Kidney capillary endothelial cell (primary cell): ENCODE results near the gene PLXNB2.

Source experiments
- DNase-seq: peaks from one replicate; pipeline ENCODE4 v3.0.0-alpha.2; 2018; ENCODE audit warnings: low spot score

Gene PLXNB2

GRCh38 chr22:50312371-50312770 lies 4.9 kb upstream of the PLXNB2 start:
- no peak for DNase-seq

DNA sequence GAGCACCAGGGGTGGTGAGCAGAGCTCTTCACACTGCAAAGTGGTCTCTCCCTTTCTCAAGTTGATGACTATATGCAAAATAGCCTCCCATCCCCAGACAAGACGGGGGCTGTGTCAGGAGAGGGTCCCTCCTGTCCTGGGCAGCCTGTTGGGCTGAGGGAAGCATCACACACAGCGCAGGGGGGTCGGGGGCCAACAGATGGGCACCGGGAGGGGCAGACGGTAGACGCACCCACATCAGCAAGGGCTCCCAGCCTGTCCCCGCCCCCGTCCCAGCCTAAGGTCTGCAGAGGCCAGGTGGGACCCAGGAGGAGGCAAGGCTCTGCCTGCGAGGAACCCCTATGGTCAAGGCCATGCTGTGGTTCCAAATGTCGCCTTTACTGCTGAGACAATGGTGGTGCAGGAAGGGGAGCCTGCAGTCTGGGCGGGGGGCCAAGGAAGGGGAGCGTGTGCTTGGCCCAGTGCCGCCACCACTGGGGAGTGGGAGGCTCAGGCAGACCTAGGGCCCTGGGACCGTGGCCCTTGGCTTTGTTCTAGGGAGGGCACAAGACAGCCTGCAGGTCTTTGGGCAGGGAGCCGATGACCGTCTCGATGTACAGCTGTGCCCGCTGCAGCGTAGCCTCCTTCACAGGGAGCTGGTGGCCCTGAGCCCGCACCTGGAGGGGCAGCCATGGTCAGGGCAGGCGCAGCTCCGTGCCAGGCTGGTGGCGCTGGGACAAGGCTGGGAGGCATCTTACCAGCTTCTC lies 4.3 kb upstream of the PLXNB2 start:
- DNase-seq = no peak

DNA sequence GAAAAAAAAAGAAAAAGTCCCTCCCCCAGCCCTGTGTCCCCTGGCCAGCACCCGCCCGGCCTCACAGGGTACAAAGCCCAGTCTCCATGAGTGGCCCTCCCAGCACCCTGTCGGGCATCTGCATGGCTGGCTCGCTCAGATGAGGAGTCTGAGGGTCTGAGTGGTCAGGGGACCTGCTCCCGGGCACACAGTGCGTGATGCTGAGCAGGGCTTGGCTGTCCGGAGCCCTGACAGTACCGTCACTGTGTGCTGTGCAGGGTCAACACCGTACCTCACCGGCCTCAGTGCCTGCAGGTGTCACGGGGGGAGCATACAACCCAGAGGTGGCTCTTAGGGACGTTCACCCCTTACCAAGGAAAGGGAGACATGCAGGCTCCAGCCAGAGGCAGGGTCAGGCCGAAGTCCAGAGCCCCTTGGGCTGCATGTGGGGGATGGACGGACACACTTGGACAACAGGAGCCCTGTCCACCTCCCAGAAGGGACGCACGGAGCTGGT lies 3.6 kb upstream of the PLXNB2 start:
- DNase-seq = no peak

GRCh38 chr22:50310031-50310722 lies 2.7 kb upstream of the PLXNB2 start:
- DNase-seq = no peak

DNA sequence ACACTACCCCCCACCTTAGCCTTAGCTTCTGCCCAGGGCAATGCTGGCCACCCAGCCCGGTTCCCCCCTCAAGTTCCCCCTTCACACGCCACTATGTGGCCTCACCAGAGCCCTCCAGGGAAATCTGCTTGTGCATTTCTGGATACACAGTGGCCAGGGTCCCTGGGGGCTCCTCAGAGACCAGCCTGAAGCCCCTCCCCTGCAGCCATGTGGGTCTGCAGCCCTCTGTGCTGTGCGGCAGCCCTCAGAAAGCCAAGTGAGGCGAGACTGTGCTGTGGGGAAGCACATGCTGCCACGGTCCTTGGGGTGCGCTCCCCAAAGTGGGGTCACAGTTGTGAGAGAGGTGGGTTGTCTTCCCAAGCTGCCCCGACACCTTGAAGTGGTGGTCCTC lies 2.1 kb upstream of the PLXNB2 start:
- DNase-seq = no peak

GRCh38 chr22:50308986-50309600 lies 1.6 kb upstream of the PLXNB2 start:
- no peak for DNase-seq

- DNase-seq = peak; percentile 78
Observed at GRCh38 chr22:50308597-50308935, 1.1 kb upstream of the PLXNB2 start.

DNA sequence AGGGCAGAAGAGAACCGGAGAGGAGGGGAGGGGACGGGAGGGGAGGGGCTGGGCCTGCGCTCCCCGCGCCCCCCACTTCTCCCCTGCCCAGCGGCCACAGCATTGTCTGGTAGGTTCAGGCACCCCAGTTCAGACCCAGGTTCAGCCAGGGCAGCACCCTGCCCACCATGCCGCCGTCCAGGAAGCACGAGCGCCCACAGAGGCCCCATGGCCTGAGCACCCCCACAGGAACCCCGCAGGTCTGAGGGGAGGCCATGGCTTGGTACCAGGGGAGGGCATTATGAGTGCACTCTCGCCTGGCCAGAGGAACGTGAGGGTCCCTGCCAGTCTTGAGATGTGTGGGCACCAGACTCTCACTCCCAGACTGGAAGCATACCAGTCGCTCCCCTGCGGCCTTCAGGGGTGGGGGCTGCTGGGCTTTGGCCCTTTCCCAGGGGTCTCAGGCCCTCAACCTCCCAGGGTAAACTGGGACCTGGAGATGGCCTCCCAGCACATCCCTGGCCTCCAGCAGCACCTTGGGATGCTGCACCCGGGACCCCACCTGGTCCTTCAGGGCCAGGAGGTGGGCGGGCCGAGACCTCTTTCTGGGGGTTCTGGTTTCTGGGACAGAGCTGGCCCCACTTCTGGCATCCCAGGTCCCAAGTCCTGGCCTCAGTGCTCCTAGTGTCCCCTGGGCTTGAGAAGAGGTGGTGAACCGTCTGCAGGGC lies 597 bp upstream of the PLXNB2 start:
- no peak for DNase-seq

- peak; percentile 96 for DNase-seq
Observed at GRCh38 chr22:50305923-50306566, 1.4 kb downstream of the PLXNB2 start.

- no peak for DNase-seq
Observed at GRCh38 chr22:50305393-50305922, 2.0 kb downstream of the PLXNB2 start.

DNA sequence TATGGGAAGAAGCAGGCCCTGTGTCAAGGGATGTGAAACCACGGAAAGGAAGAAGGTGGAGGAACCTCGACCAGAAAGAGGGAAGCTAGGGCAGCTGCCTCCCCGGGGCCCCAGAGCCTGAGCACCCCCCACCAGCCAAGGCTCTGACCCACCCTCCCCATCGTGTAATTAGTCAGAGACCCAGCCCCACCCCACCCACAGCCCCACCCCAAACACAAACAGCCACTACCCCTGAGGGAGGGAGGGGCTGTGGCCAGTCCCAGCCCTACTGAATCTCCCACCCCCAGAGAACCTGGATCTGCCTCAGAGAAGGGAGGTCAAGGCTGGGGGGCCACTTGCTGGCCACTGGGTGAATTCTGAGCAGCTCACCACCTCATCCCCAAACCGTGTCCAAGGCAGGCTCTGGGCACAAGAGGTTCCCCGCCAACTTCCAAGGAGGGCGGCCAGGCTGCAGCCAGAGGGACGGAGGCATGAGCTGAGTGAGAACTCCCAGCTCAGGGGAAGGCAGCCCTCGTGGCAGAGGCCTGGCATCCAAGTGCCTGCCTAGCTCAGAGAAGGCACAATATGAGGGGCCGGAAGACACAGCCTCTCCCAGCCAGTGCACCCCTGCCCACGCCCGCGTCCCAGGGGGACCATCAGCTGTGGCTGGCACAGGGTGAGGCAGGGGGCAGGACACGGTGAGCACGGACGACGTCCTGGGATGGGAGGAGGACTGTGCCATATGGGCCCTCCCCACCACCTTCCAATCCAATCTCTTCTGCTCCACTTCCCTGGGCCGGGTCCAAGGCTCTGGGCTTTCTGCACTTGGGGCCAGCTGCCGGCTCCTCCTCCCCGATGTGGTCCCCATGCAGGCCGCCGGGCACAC lies 2.7 kb downstream of the PLXNB2 start:
- no peak for DNase-seq

GRCh38 chr22:50303848-50304527 lies 3.5 kb downstream of the PLXNB2 start:
- DNase-seq = no peak

GRCh38 chr22:50303515-50303847 lies 4.0 kb downstream of the PLXNB2 start:
- DNase-seq = no peak

GRCh38 chr22:50302564-50302963 lies 4.9 kb downstream of the PLXNB2 start:
- DNase-seq = no peak

DNA sequence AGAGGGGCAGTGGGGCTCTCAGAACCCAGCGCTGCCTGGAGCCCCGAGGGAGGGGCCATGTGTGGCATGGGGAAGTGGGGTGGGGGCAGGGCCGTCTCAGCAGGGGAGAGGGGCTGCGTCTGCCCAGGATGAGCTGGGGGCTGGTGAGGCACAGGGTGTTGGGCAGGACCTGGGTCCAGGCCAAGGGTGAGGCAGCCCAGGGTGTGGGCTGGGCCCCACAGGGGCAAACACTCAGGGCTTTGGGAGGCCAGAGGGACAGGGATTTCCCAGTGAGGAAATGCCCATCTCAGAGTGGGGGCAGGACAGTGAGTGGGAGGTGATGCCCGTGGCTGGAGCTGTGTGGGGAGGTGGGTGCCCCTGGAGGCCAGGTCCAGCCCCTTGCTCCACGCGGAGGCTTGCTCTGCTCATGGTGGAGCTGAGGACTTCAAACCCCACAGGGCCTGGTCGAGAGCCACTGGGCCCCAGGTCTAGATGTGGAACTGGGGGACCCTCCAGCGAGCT lies 5.4 kb downstream of the PLXNB2 start:
- DNase-seq = no peak

DNA sequence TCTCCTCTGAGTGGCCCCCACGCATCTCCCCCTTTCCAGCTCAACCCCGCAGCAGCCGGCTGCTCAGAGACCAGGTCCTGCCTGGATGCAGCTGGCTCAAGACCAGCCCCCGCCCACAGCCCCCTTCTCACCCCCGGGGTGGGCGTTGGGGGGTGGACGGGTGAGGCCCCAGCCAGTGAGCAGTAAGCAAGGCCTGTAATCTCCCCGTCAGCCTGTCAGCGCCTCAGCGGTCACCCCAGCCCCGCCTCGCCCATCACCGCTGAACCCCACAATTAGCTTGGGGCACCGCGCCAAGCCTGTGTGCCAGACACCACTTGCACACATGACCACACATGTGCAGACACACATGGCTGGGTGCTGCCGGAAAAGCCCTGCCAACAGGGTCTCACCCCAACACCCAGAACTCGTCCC lies 5.9 kb downstream of the PLXNB2 start:
- DNase-seq = no peak

- DNase-seq = no peak
Observed at GRCh38 chr22:50300620-50301257, 6.7 kb downstream of the PLXNB2 start.

- no peak for DNase-seq
Observed at GRCh38 chr22:50299785-50300619, 7.4 kb downstream of the PLXNB2 start.
